ENCODE measurements around the gene MTG1.

GRCh38 chr10:133396035-133396624 lies 2.2 kb downstream of the MTG1 start:
- no peak for TF ChIP-seq CTCF (conservative IDR thresholded peaks at IDR 0.05; ENCODE audit: low read depth, low read length)
- TF ChIP-seq EZH2 (IDR thresholded peaks at IDR 0.05; ENCODE audit: borderline replicate concordance, low read depth, low read length, poor library complexity, severe bottlenecking), result no peak
